Uterus (tissue), 4 donors: Measurements from ENCODE around the gene OSBPL8. TPM values are rescaled to one million over a fixed set of nuclear protein-coding genes. Genes with fewer than 3 reads are reported as not detected.

Experiments used
- DNase-seq, 2 donors: peaks; one replicate each; pipeline ENCODE4 v3.0.0-alpha.2; 2019 to 2020
- H3K27ac ChIP-seq, 2 donors: fragments of 200-600 bp; sonication (generic); 1 replicate in 1 of 2; 2 replicates in 1 of 2; pipeline ENCODE4 v1.5.1; 2016 to 2018
- H3K27me3 ChIP-seq, 2 donors: fragments of 200-600 bp; sonication (generic); one replicate each; pipeline ENCODE4 v1.5.1; 2018 to 2019; ENCODE audit warnings: control low read depth in 1 of 2
- H3K36me3 ChIP-seq, 2 donors: fragments of 200-600 bp; sonication (generic); one replicate each; pipeline ENCODE4 v1.5.1; 2019; ENCODE audit warnings: control low read depth in 1 of 2
- H3K4me1 ChIP-seq, 2 donors: fragments of 200-600 bp; sonication (generic); one replicate each; pipeline ENCODE4 v1.5.1; 2018 to 2019; ENCODE audit warnings: control low read depth in 1 of 2
- H3K4me3 ChIP-seq, 2 donors: fragments of 200-600 bp; sonication (generic); 1 replicate in 1 of 2; 2 replicates in 1 of 2; pipeline ENCODE4 v1.5.1; 2018 to 2019; ENCODE audit warnings: mild to moderate bottlenecking in 1 of 2
- H3K9me3 ChIP-seq, 2 donors: fragments of 200-600 bp; sonication (generic); one replicate each; pipeline ENCODE4 v1.5.1; 2019; ENCODE audit warnings: control low read depth in 1 of 2
- CTCF ChIP-seq, 4 experiments: fragments of 200-600 bp in 2 of 4; fragments of 450-650 bp in 2 of 4; sonication (generic) in 2 of 4; IDR thresholded peaks; one replicate each; pipeline ENCODE4 v1.5.1; 2016 to 2019; ENCODE audit warnings: antibody characterized with exemption in 4 of 4, mild to moderate bottlenecking in 2 of 4, moderate library complexity in 1 of 4
- POLR2A ChIP-seq, 2 donors: fragments of 450-650 bp; IDR thresholded peaks; one replicate each; pipeline ENCODE4 v1.6.1; 2016; ENCODE audit warnings: antibody characterized with exemption in 2 of 2, mild to moderate bottlenecking in 1 of 2, moderate library complexity in 1 of 2
- intact Hi-C: fragments of 100-400 bp; cut with DNase I; formaldehyde crosslinking; loops from one replicate; pipeline ENCODE4 v1.15.1; 2023; ENCODE audit warnings: low total_unique reads
- total RNA-seq, 4 donors: library from RNA; depleted of rRNA in 3 of 4; stranded (reverse); fragments of >200 nt in 3 of 4; gene quantifications; one replicate each; pipeline versions ENCODE4 v1.1.0 to v1.2.4, GENCODE V29; 2014 to 2023
- donor health status: DM: yes; HTN: yes; CAD: no.

OSBPL8 gene
- total RNA-seq, 4 donors from 2014 or later = 22.0 to 131 (median 69.3) TPM

GRCh38 chr12:76573840-76574373, 14.3 kb upstream of the OSBPL8 start:
- TF ChIP-seq CTCF (IDR thresholded peaks at IDR 0.05) (no peak), POLR2A (IDR thresholded peaks at IDR 0.05) (no peak)
- no peak overlapping the region for H3K27ac ChIP-seq
- no peaks in the 10 kb centered on the region for H3K27me3 ChIP-seq
- H3K9me3 ChIP-seq = no peaks in the 10 kb centered on the region
- H3K36me3 ChIP-seq = no peaks in the 10 kb centered on the region
- no peaks in the 10 kb centered on the region for H3K4me1 ChIP-seq
- intact Hi-C loops = no loop called here
- DNase-seq = no peak
- no peak overlapping the region for H3K4me3 ChIP-seq

GRCh38 chr12:76571256-76571655, 11.7 kb upstream of the OSBPL8 start:
- no peak overlapping the region for H3K4me3 ChIP-seq
- no peaks in the 10 kb centered on the region for H3K4me1 ChIP-seq
- intact Hi-C loops = no loop called here
- H3K27ac ChIP-seq = no peak overlapping the region
- H3K9me3 ChIP-seq = no peaks in the 10 kb centered on the region
- no peak for TF ChIP-seq CTCF (IDR thresholded peaks at IDR 0.05)
- TF ChIP-seq POLR2A (IDR thresholded peaks at IDR 0.05) = no peak
- DNase-seq = no peak
- no peaks in the 10 kb centered on the region for H3K27me3 ChIP-seq
- H3K36me3 ChIP-seq = no peaks in the 10 kb centered on the region

DNA sequence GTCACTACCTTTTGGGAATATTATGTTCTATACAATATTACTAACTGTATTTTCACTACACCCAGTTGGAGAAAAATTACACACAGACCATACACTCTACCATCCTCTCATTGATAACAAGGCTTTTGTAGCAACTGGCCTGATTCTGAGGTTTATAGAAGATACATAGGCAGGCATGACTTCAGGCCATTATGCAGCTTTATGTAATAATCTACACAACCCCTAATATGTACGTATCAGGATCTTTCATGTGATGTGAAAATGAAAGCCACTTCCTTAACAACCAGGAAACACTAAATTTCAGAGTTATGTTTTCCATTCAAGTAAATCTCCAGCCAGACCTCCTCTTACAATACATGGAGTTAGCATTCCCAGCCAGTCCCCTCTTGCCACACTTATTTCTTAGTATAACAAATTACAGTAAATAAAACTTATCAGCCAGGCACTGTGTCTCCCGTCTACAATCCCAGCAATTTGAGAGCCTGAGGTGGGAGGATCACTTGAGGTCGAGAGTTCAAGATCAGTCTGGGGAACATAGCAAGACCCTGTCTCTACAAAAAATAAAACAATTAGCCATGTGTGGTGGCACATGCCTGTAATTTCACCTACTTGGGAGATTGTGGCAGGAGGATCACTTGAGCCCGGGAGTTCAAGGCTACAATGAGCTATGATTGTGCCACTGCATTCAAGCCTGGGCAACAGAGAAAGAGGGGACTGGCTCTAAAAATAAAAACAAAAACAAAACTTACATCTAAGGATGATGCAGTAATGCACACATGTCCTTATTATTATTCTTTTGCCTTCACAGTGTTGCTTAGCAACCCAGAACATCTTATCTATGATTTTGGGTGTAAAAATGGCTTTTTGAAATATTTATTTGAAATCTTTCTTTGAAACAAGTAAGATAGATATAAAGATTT, 10.4 kb upstream of the OSBPL8 start:
- intact Hi-C loops = no loop called here

GRCh38 chr12:76568888-76569551, 9.4 kb upstream of the OSBPL8 start:
- intact Hi-C loops = no loop called here
- TF ChIP-seq CTCF (IDR thresholded peaks at IDR 0.05) = no peak
- TF ChIP-seq POLR2A (IDR thresholded peaks at IDR 0.05) = no peak
- H3K4me1 ChIP-seq = no peaks in the 10 kb centered on the region
- no peak overlapping the region for H3K4me3 ChIP-seq
- H3K9me3 ChIP-seq = no peaks in the 10 kb centered on the region
- H3K27ac ChIP-seq = no peak overlapping the region
- H3K27me3 ChIP-seq = no peaks in the 10 kb centered on the region
- H3K36me3 ChIP-seq = no peaks in the 10 kb centered on the region
- DNase-seq = no peak

More for the DNA sequence above, 10.4 kb upstream of the OSBPL8 start:
- H3K27ac ChIP-seq = no peak overlapping the region
- no peak overlapping the region for H3K4me3 ChIP-seq
- H3K4me1 ChIP-seq = no peaks in the 10 kb centered on the region
- DNase-seq = no peak
- no peaks in the 10 kb centered on the region for H3K9me3 ChIP-seq
- TF ChIP-seq POLR2A (IDR thresholded peaks at IDR 0.05) (no peak), CTCF (IDR thresholded peaks at IDR 0.05) (no peak)
- H3K36me3 ChIP-seq = no peaks in the 10 kb centered on the region
- H3K27me3 ChIP-seq = no peaks in the 10 kb centered on the region

DNA sequence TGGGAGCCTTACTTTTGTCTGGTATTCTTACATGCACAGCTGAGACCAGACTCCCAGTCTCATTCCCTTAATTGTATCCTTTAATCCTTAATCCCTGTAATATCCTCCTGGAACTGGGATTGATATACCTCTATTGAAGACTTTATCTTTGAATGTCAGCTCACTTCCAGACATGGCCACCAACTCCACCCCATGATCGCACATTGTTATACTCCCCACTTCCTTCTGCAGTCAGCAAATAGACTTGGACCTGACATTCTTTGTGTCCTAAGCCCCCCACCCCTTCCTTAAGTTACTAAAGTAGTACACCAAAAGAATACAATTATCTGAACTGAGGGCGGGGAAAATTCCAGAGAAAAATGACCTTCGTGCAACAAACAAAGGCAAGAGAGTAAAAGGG, 8.6 kb upstream of the OSBPL8 start:
- no peaks in the 10 kb centered on the region for H3K36me3 ChIP-seq
- H3K4me3 ChIP-seq = no peak overlapping the region
- H3K27ac ChIP-seq = no peak overlapping the region
- H3K4me1 ChIP-seq = no peaks in the 10 kb centered on the region
- intact Hi-C loops = no loop called here
- H3K27me3 ChIP-seq = no peaks in the 10 kb centered on the region
- no peaks in the 10 kb centered on the region for H3K9me3 ChIP-seq
- no peak for TF ChIP-seq CTCF (IDR thresholded peaks at IDR 0.05)
- no peak for TF ChIP-seq POLR2A (IDR thresholded peaks at IDR 0.05)
- DNase-seq = no peak
